Common myeloid progenitor, CD34-positive (primary cell): ENCODE data around the gene UNC119.

Experiments used
- CTCF ChIA-PET: fragments of 350-600 bp; sonication (Branson Sonifier 250); formaldehyde crosslinking; loops from one replicate; lab custom pipeline; 2021; ENCODE audit warnings: antibody characterized with exemption; lab: Charles Lee
- POLR2A ChIA-PET: fragments of 350-600 bp; sonication (Branson Sonifier 250); formaldehyde crosslinking; loops from one replicate; lab custom pipeline; 2021; ENCODE audit warnings: antibody characterized with exemption; lab: Charles Lee
- DNase-seq, 3 donors: peaks; one replicate each; pipeline versions ENCODE4 v3.0.0 to v3.0.0-alpha.2; 2013
- H3K27ac ChIP-seq, 2 experiments: 1 replicate in 1 of 2; 2 replicates in 1 of 2; pipeline ENCODE4 v1.7.0; 2013; ENCODE audit warnings: inconsistent platforms in 2 of 2, low read length in 2 of 2, mild to moderate bottlenecking in 2 of 2, low read depth in 1 of 2, moderate library complexity in 1 of 2; ENCODE audit not compliant: severe bottlenecking in 2 of 2, insufficient read depth in 1 of 2, poor library complexity in 1 of 2
- H3K27me3 ChIP-seq, 5 experiments: replicated peaks in 2 of 5; 1 replicate in 3 of 5; 2 replicates in 2 of 5; pipeline versions ENCODE4 v1.6.1 to v1.7.0; 2013; ENCODE audit warnings: low read length in 4 of 5, mild to moderate bottlenecking in 2 of 5, moderate library complexity in 2 of 5, inconsistent platforms in 1 of 5; ENCODE audit not compliant: insufficient read depth in 5 of 5, control insufficient read depth in 4 of 5
- H3K36me3 ChIP-seq, 4 experiments: 1 replicate in 2 of 4; 2 replicates in 2 of 4; pipeline versions ENCODE4 v1.6.1 to v1.7.0; 2013; ENCODE audit warnings: low read length in 3 of 4, control low read depth in 1 of 4, mild to moderate bottlenecking in 1 of 4; ENCODE audit not compliant: control insufficient read depth in 4 of 4, insufficient read depth in 4 of 4
- H3K4me1 ChIP-seq, 4 experiments: 1 replicate in 3 of 4; 2 replicates in 1 of 4; pipeline versions ENCODE4 v1.6.1 to v1.7.1; 2013; ENCODE audit warnings: low read length in 3 of 4, mild to moderate bottlenecking in 3 of 4, control low read depth in 1 of 4, inconsistent platforms in 1 of 4, moderate library complexity in 1 of 4; ENCODE audit not compliant: control insufficient read depth in 4 of 4, insufficient read depth in 4 of 4; ENCODE audit errors: control extremely low read depth in 1 of 4
- H3K4me3 ChIP-seq, 7 experiments: 1 replicate in 4 of 7; 2 replicates in 3 of 7; pipeline versions ENCODE4 v1.5.1 to v1.7.0; 2013; ENCODE audit warnings: mild to moderate bottlenecking in 7 of 7, low read length in 6 of 7, moderate library complexity in 6 of 7, inconsistent platforms in 2 of 7, low read depth in 2 of 7, control low read depth in 1 of 7; ENCODE audit not compliant: insufficient read depth in 4 of 7, control insufficient read depth in 1 of 7; ENCODE audit errors: extremely low read depth in 1 of 7
- H3K9me3 ChIP-seq, 5 experiments: 1 replicate in 4 of 5; 2 replicates in 1 of 5; pipeline versions ENCODE4 v1.6.1 to v1.7.1; 2013; ENCODE audit warnings: low read length in 4 of 5, mild to moderate bottlenecking in 2 of 5, inconsistent platforms in 1 of 5, low read depth in 1 of 5, moderate library complexity in 1 of 5; ENCODE audit not compliant: control insufficient read depth in 4 of 5, insufficient read depth in 2 of 5; ENCODE audit errors: control extremely low read depth in 1 of 5
- WGBS: methylation state at CpG from one replicate; pipeline ENCODE4 v1.1.5; 2013; ENCODE audit not compliant: insufficient coverage; 5-methylcytosine and 5-hydroxymethylcytosine counted together

UNC119 gene

DNA sequence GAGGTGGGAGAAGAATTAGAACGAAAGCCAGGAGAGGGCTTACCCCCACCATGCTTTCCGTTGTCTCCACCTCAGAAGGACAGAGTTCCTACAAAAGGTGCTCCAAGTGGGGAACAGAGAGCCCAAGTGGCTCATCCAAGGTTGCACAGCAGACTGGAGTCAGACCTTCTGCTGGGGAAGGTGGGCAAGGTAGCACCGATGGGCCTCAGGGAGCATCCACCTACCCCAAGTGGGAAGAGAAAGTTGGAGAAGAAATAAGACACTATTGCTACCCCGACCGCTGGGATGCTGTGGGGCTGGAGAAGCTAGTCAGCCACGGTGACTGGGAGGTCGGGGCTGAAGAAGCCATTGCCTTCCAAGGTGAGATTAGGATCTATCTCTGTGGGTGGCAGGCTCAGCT lies 21.5 kb downstream of the UNC119 start:
- no peak for DNase-seq
- CTCF ChIA-PET, result interaction anchor here (1.2 to 19.4 kb wide), 4 partner anchors 9 to 45 kb away, joined by 3 to 260 read pairs (median 8); partner anchors contain the start of gene ALDOC
- no peaks in the 10 kb centered on the region for H3K27me3 ChIP-seq
- H3K4me3 ChIP-seq, result no peak overlapping the region
- POLR2A ChIA-PET, result no interaction called here
- H3K9me3 ChIP-seq, result no peaks in the 10 kb centered on the region
- 80% methylated on average over 7 of the region's 7 CpGs for WGBS
- H3K4me1 ChIP-seq, result no peaks in the 10 kb centered on the region
- H3K36me3 ChIP-seq, result no peaks in the 10 kb centered on the region
- no peak overlapping the region for H3K27ac ChIP-seq

DNA sequence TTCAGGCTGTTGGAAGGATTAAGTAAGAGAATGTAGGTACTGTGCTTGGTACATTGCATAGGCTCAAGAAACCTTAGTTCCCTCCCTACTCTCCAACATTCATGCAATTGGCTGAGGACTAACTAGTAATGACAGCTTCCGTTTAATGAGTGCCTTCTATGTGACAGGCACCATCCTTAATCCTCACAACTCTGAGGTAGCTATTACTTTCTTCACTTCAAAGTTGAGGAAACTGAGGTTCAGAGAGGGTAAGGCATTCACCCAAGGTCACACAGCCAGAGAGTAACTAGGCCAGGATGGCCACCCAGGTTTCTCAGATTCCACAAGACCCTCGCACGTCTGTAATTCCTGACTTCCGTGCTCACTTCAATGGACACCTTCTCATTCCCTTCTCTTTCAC lies 22.2 kb downstream of the UNC119 start:
- no peaks in the 10 kb centered on the region for H3K9me3 ChIP-seq
- H3K4me3 ChIP-seq, result no peak overlapping the region
- H3K4me1 ChIP-seq, result no peaks in the 10 kb centered on the region
- ChIA-PET POLR2A (no interaction called here), CTCF (interaction anchor here (0.6 to 19.4 kb wide), 2 partner anchors 33 to 93 kb away, joined by 3 to 260 read pairs; no protein-coding TSS in a partner anchor)
- H3K27ac ChIP-seq, result no peak overlapping the region
- H3K27me3 ChIP-seq, result no peaks in the 10 kb centered on the region
- DNase-seq, result no peak
- no peaks in the 10 kb centered on the region for H3K36me3 ChIP-seq
- 100% methylated on average over 3 of the region's 4 CpGs for WGBS

DNA sequence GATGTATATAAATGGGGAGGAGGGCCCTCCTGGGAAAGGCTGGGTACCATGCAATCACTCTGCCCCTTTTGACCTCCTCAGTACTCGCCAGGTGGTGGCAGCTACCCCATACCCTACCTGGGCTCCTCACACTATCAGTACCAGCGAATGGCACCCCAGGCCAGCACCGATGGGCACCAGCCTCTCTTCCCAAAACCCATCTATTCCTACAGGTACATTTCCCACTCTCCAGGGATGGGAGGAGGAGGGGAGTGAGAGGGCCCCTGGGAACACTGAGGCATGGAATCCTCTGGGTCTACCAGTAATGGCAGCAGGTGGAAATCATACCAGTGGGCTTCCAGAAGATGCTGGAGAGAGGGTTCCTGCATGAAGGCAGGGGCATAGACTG lies 23.4 kb downstream of the UNC119 start:
- H3K9me3 ChIP-seq, result no peaks in the 10 kb centered on the region
- DNase-seq, result no peak
- H3K4me1 ChIP-seq, result no peaks in the 10 kb centered on the region
- CTCF ChIA-PET, result interaction anchor here (1.6 to 19.4 kb wide), 2 partner anchors 18 to 32 kb away, joined by 4 to 260 read pairs; no protein-coding TSS in a partner anchor
- H3K27ac ChIP-seq, result no peak overlapping the region
- POLR2A ChIA-PET, result no interaction called here
- H3K36me3 ChIP-seq, result no peaks in the 10 kb centered on the region
- no peak overlapping the region for H3K4me3 ChIP-seq
- no CpG with 5 or more reads among the region's 3 CpGs for WGBS
- H3K27me3 ChIP-seq, result no peaks in the 10 kb centered on the region

DNA sequence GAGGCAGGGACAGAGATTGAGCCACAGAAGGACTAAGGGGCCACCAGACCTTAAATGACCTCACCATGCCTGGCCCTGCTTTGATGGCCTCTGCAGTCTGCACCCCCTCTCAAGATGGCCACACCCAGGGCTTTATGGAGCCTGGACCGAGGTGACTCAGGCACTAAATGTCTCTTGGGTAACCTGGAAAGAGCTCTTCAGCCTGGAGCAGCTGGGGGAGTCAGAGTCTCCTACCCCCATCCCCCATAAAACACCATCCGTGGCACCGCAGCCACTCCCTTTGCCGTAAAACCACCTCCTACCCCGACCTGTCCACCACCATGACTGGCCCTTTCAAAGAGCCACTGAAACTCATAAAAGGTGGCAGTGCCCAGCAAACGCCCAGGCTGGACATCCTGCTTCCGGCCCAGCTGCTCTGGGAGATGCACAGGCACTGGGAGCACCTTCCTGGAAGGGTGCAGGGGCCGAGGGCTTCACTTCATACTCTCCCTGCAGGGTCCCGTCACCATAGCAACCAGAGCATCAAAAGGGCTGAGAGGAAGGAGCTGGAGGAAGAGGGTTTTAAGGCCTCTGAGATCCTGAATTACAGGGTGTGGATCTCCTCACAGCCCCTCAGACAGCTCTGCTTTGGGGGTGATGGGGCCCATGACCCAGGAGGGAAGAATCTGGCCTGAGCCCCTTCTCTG lies 24.0 kb downstream of the UNC119 start:
- Histone ChIP-seq H3K4me1 (no peaks in the 10 kb centered on the region), H3K27ac (no peak overlapping the region), H3K36me3 (no peaks in the 10 kb centered on the region), H3K9me3 (no peaks in the 10 kb centered on the region), H3K4me3 (no peak overlapping the region), H3K27me3 (no peaks in the 10 kb centered on the region)
- no peak for DNase-seq
- 86% methylated on average over 9 of the region's 9 CpGs for WGBS
- ChIA-PET CTCF (interaction anchor here (1.6 to 19.4 kb wide), 2 partner anchors 19 to 32 kb away, joined by 4 to 260 read pairs; no protein-coding TSS in a partner anchor), POLR2A (no interaction called here)

DNA sequence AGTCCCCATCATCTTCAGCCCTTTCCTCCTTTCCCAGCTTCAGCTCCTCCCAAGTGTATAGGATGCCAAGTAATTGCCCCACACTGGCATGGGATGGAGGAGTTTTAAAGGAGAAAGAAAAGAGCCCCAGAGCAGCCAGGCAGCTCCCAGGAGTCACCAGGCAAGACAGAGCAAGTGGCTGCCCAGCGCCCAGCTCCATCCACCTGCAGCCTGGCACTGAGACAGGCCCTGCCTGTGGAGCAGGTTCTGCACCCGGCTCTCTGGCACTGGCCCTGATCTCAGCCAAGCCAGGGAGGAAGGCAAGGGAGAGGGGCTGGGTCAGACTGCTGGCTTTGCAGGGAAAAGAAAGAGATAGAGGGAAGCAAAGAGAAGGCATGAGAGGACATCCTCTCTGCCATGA lies 24.6 kb downstream of the UNC119 start:
- no peak overlapping the region for H3K27ac ChIP-seq
- DNase-seq, result no peak
- ChIA-PET POLR2A (no interaction called here), CTCF (interaction anchor here (19.4 kb wide), 1 partner anchor 31 kb away, joined by 260 read pairs; no protein-coding TSS in a partner anchor)
- no peaks in the 10 kb centered on the region for H3K27me3 ChIP-seq
- WGBS, result 100% methylated on average over 2 of the region's 2 CpGs
- H3K4me1 ChIP-seq, result no peaks in the 10 kb centered on the region
- H3K9me3 ChIP-seq, result no peaks in the 10 kb centered on the region
- no peak overlapping the region for H3K4me3 ChIP-seq
- H3K36me3 ChIP-seq, result no peaks in the 10 kb centered on the region

DNA sequence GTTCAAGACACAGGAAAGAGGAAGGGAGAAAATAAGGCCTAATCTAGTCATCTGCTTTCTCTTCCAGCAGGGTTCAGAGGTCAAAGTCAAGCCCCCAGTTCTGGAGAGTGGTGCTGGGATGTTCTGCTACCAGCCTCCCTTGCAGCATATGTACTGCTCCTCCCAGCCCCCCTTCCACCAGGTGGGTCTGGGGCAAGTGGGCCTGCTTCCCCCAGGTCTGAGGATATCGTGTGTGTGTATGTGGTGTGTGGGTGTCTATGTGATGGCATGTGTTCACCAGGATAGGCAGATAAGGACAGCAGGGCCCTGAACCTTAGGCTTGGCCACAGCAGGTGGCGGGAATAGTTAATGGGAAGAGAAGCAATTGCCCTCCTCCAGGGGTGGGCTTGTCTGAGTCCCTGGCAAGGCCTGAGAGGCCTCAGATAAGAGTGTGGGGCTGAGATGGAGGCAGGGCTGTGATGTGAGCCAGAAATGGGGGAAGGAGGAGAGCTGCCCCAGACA lies 25.2 kb downstream of the UNC119 start:
- WGBS, result 92% methylated on average over 2 of the region's 2 CpGs
- H3K9me3 ChIP-seq, result no peaks in the 10 kb centered on the region
- DNase-seq, result peak; percentile 51 to 86 (median 69)
- no peaks in the 10 kb centered on the region for H3K4me1 ChIP-seq
- no peaks in the 10 kb centered on the region for H3K36me3 ChIP-seq
- ChIA-PET CTCF (interaction anchor here (1.1 to 19.4 kb wide), 3 partner anchors 9 to 30 kb away, joined by 4 to 260 read pairs (median 8); no protein-coding TSS in a partner anchor), POLR2A (no interaction called here)
- no peak overlapping the region for H3K27ac ChIP-seq
- no peak overlapping the region for H3K4me3 ChIP-seq
- no peaks in the 10 kb centered on the region for H3K27me3 ChIP-seq

DNA sequence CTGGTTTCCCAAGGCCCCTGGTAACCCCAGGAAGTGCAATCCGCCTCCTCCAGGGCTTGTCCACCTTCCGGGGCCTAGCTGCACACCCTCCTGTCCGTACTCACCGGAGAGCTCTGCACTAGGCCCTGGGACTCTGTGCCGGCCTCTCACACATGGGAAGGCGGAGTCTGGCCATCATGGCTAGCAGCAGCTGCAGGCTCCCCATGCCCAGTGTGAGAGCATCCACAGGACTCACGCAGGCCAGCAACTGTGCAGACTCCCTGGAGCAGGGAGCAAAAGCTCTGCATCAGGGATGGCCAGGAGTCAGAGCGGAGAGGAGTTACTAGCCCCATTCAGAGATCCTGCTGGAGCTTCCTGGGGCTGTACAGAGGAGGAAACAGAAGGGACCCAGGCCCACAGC lies 26.0 kb downstream of the UNC119 start:
- no peaks in the 10 kb centered on the region for H3K36me3 ChIP-seq
- CTCF ChIA-PET, result interaction anchor here (1.1 to 19.4 kb wide), 4 partner anchors 10 to 29 kb away, joined by 4 to 260 read pairs (median 10); no protein-coding TSS in a partner anchor
- no peak overlapping the region for H3K4me3 ChIP-seq
- no peaks in the 10 kb centered on the region for H3K4me1 ChIP-seq
- no peak for DNase-seq
- POLR2A ChIA-PET, result no interaction called here
- H3K9me3 ChIP-seq, result no peaks in the 10 kb centered on the region
- H3K27me3 ChIP-seq, result no peaks in the 10 kb centered on the region
- H3K27ac ChIP-seq, result no peak overlapping the region
- 88% methylated on average over 8 of the region's 8 CpGs for WGBS
